Large intestine (tissue), 3 donors: ENCODE results near the gene SBF1. TPM values are rescaled to one million over a fixed set of nuclear protein-coding genes. Genes with fewer than 3 reads are reported as not detected.

Experiments
- DNase-seq, 2 donors: peaks; one replicate each; pipeline versions ENCODE4 v3.0.0 to v3.0.0-alpha.2; 2013
- H3K27ac ChIP-seq: one replicate; pipeline ENCODE4 v1.5.1; 2013; ENCODE audit warnings: low read length
- H3K27me3 ChIP-seq: 2 replicates; pipeline ENCODE4 v1.6.1; 2013; ENCODE audit warnings: low read length; ENCODE audit not compliant: control insufficient read depth, insufficient read depth
- H3K36me3 ChIP-seq: 2 replicates; pipeline ENCODE4 v1.6.1; 2013; ENCODE audit warnings: low read length; ENCODE audit not compliant: control insufficient read depth, insufficient read depth
- H3K4me1 ChIP-seq: one replicate; pipeline ENCODE4 v1.6.1; 2013; ENCODE audit warnings: low read length; ENCODE audit not compliant: control insufficient read depth, insufficient read depth
- H3K4me3 ChIP-seq: one replicate; pipeline ENCODE4 v1.5.1; 2013; ENCODE audit warnings: low read length
- H3K9me3 ChIP-seq: one replicate; pipeline ENCODE4 v1.6.1; 2013; ENCODE audit warnings: mild to moderate bottlenecking, low read depth, low read length, moderate library complexity; ENCODE audit not compliant: control insufficient read depth
- WGBS: methylation state at CpG from one replicate; pipeline ENCODE4 v1.1.5; 2013; ENCODE audit warnings: low lambda C conversion rate; ENCODE audit not compliant: insufficient coverage; 5-methylcytosine and 5-hydroxymethylcytosine counted together
- polyA plus RNA-seq: library from polyadenylated mRNA; unstranded; fragments of 120-200 nt; gene quantifications from one replicate; pipeline ENCODE4 v1.2.1, GENCODE V29; 2013

SBF1 gene
- polyA plus RNA-seq, 1 donor: 37.5 TPM

DNA sequence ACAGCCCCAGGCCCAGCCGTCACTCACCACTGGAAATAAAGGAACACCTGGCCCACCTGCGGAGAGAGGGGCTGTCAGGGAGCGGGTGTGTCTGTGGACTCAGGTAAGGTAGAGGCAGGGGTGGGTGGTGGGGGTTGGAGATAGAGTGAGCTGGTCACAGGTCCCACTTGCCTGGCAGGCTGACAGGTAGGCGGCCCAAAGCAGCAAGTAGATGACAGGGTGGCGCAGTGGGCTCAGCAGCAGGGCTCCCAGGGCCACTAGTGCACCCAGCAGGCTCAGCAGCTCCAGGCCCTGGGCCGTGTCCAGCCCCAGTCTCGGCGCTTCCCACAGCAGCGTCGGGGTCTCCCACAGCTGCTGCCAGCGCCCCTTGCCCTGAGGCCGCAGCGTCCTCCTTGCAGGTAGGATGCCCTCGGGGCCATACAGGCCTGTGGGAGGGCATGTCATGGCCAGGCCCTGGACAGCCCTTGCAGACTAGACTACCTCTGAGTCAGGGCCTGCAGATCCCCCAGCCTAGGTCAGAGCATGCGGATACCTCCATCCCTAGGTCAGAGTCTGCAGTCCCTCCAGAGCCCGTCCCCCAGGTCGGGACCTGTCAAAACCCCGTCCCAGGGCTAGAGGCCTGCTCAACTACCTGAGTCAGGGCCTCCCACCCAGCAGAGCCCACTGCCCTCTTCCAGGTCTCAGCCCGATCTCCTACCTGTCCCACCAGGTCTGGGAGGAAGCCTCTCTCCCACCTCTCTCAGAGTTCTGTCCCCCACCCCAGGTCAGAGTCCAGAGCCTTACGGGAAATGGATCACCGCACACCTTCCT is 32.0 kb upstream of the SBF1 start:
- H3K27ac ChIP-seq: peak overlapping the region; percentile 77
- no peaks in the 10 kb centered on the region for H3K9me3 ChIP-seq
- H3K4me1 ChIP-seq: peaks cover 14% of the 10 kb centered on the region
- peak overlapping the region; percentile 99 for H3K4me3 ChIP-seq
- WGBS: no CpG with 5 or more reads among the region's 21 CpGs
- no peaks in the 10 kb centered on the region for H3K27me3 ChIP-seq
- peaks cover 33% of the 10 kb centered on the region for H3K36me3 ChIP-seq
- DNase-seq: no peak

- no peaks in the 10 kb centered on the region for H3K27me3 ChIP-seq
- no peak overlapping the region for H3K4me3 ChIP-seq
- H3K27ac ChIP-seq: no peak overlapping the region
- peaks cover 14% of the 10 kb centered on the region for H3K4me1 ChIP-seq
- WGBS: no CpG with 5 or more reads among the region's 41 CpGs
- no peaks in the 10 kb centered on the region for H3K9me3 ChIP-seq
- H3K36me3 ChIP-seq: peaks cover 33% of the 10 kb centered on the region
- no peak for DNase-seq
Observed at GRCh38 chr22:50505776-50506610, 31.2 kb upstream of the SBF1 start.

DNA sequence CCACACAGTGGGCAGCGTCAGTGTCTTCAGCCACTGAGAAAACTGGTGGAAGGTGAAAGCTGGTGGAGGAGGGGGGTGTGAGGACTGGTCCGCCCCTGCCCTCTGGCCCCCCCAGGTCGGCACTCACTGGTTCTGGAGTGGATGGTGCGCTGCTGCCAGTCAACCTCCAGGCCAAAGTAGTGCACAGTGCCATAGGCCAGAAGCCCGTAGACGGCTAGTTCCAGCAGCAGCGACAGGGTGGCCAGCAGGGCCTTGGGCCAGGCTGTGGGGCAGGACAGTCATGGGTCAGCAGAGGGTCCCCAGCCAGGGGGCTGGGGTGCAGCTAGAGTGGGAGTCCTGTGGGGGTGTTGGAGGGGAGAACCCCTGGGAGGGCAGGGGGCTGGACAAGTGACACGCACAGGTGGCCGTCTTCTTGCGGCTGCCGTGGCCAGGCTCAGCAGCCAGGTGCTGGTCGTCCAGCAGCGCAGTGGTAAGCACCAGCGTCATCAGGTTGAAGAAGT is 30.5 kb upstream of the SBF1 start:
- Histone ChIP-seq H3K4me3 (no peak overlapping the region), H3K9me3 (no peaks in the 10 kb centered on the region), H3K27me3 (no peaks in the 10 kb centered on the region), H3K4me1 (peaks cover 14% of the 10 kb centered on the region), H3K36me3 (peaks cover 33% of the 10 kb centered on the region), H3K27ac (no peak overlapping the region)
- no peak for DNase-seq
- WGBS: no CpG with 5 or more reads among the region's 14 CpGs

DNA sequence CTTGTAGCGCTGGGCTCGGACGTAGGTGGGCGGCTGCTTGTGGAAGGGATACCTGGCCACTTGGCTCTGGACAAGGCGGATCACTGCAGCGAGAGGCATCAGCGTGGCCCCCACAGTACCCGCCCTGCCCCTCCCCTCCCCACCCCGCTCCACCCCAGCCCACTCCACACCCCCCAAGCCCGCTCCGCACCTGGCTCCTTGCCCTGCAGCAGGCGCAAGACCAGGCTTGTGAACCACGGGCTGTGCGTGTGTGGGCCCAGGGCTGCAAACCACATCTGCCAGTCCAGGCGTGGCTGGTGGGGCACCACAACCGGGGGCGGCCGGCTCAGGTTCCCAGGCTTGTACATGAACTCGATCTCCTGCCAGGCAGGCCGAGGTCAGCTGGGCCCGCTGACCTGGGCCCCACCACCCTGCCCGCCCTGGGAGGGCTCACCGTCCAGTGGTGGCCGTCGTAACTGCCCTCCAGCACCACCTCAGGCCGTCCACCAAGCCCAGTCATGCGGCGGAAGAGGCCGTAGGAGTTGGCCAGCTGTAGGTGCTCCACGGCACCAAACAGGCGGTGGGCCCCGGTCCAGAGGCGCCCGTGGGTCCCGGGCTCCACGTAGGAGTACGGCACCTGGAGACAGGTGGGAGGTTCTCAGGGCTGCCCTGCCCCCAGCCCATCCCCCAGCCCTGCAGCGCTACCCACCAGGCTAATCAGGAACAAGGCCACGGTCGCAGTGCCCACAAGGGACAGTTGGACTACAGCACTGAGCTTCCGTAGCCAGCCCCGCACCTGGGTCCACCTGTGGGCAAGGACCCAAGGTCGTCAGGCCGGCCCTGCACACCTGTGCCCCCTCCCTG is 29.8 kb upstream of the SBF1 start:
- no CpG with 5 or more reads among the region's 44 CpGs for WGBS
- no peak for DNase-seq
- peaks cover 33% of the 10 kb centered on the region for H3K36me3 ChIP-seq
- H3K27ac ChIP-seq: no peak overlapping the region
- H3K9me3 ChIP-seq: no peaks in the 10 kb centered on the region
- H3K4me3 ChIP-seq: no peak overlapping the region
- H3K4me1 ChIP-seq: peaks cover 14% of the 10 kb centered on the region
- no peaks in the 10 kb centered on the region for H3K27me3 ChIP-seq

DNA sequence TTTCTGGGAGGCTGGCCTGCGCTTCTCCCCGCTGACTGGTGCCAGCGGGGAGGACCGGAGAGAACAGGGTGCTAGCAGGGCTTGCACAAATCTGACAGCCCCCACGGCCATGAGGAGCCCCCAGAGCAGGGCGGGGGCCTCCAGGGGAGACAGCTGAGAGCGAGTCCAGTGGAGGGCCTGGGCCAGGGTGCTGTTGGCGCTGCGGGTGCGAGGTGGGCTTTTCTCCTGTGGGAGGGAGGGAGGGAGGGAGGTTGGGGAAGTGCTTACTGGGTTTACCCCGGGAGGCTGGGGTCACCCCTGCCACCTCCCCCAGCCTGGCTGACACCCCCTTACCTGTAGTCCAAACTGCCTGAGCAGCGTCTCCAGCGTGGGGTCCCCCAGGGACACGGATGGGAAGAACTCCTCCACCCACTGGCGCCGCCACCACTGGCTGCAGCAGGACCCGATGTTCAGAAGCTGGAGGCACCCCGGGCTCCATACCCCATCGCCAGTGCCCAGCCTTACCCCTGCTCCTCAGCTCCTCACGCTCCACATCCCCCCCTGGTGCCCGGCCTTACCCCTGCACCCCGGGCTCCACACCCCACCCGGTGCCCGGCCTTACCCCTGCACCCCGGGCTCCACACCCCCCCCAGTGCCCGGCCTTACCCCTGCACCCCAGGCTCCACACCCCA is 28.8 kb upstream of the SBF1 start:
- H3K27me3 ChIP-seq: no peaks in the 10 kb centered on the region
- no peak overlapping the region for H3K27ac ChIP-seq
- peaks cover 33% of the 10 kb centered on the region for H3K36me3 ChIP-seq
- H3K4me1 ChIP-seq: peaks cover 8% of the 10 kb centered on the region
- H3K9me3 ChIP-seq: no peaks in the 10 kb centered on the region
- no peak overlapping the region for H3K4me3 ChIP-seq
- no peak for DNase-seq
- WGBS: no CpG with 5 or more reads among the region's 26 CpGs

GRCh38 chr22:50502628-50503474 is 28.0 kb upstream of the SBF1 start:
- no CpG with 5 or more reads among the region's 24 CpGs for WGBS
- Histone ChIP-seq H3K36me3 (peaks cover 33% of the 10 kb centered on the region), H3K9me3 (no peaks in the 10 kb centered on the region), H3K4me1 (peaks cover 6% of the 10 kb centered on the region), H3K27ac (no peak overlapping the region), H3K4me3 (no peak overlapping the region), H3K27me3 (no peaks in the 10 kb centered on the region)
- DNase-seq: no peak

DNA sequence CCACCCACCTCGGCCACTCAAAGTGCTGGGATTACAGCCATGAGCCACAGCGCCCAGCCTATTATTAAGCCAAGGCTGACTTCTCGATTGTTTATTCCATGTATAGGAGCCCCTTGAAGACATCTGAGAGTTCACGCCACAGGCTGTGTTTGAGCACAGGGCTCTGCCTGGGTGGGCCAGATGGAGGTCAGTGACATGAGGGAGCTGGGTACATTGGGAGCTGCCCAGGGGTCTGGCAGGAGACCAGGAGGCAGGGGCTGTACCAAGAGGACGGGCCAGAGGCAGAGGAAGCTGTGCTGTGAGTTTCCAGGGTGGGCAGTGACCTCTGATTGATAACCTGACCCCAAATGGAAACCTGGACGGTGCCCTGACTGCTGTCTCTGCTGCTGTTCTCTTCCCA is 27.3 kb upstream of the SBF1 start:
- no peak for DNase-seq
- Histone ChIP-seq H3K36me3 (peaks cover 33% of the 10 kb centered on the region), H3K9me3 (no peaks in the 10 kb centered on the region), H3K27me3 (no peaks in the 10 kb centered on the region), H3K4me1 (peaks cover 6% of the 10 kb centered on the region), H3K27ac (no peak overlapping the region), H3K4me3 (no peak overlapping the region)
- WGBS: no CpG with 5 or more reads among the region's 6 CpGs

GRCh38 chr22:50500452-50500851 is 25.6 kb upstream of the SBF1 start:
- H3K36me3 ChIP-seq: peaks cover 26% of the 10 kb centered on the region
- no peak for DNase-seq
- H3K9me3 ChIP-seq: no peaks in the 10 kb centered on the region
- no CpG with 5 or more reads among the region's 12 CpGs for WGBS
- H3K4me3 ChIP-seq: no peak overlapping the region
- H3K27ac ChIP-seq: no peak overlapping the region
- H3K27me3 ChIP-seq: no peaks in the 10 kb centered on the region
- H3K4me1 ChIP-seq: no peaks in the 10 kb centered on the region

DNA sequence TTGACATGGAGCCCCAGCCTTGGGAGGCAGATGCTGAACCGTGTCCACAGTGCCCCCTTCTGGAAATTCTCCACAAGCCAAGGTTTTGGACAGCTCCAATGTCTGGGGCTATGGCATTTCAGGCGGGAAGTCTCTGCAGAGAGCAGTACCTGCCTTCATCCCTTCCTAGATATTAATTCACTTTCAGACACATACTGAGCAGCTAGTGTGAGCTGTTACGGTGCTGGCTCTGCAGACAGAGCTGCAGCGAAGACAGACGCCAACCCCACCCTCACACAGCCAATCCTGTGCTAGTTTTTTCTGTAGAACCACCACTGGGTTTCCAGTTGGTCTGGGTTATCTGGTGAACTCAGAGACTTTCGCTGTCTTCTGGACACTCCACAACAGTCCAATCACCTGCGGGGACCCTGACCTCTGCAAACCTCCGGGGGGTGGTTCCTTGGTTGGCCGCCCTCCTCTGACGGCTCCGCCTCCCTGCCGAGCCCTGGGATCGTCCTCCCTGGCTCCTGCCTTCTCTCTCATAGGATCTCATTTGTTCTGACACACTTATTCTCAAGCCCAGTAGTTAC is 23.6 kb upstream of the SBF1 start:
- H3K27ac ChIP-seq: peak overlapping the region; percentile 2
- no CpG with 5 or more reads among the region's 13 CpGs for WGBS
- peak in 1 of 2 donors; percentile 69 for DNase-seq
- no peaks in the 10 kb centered on the region for H3K9me3 ChIP-seq
- no peaks in the 10 kb centered on the region for H3K4me1 ChIP-seq
- peaks cover 13% of the 10 kb centered on the region for H3K36me3 ChIP-seq
- no peaks in the 10 kb centered on the region for H3K27me3 ChIP-seq
- no peak overlapping the region for H3K4me3 ChIP-seq
